Epithelial cell of proximal tubule (primary cell): ENCODE results near the gene SYF2. TPM values are rescaled to one million over a fixed set of nuclear protein-coding genes. Genes with fewer than 3 reads are reported as not detected.

Source experiments
- DNase-seq: peaks from one replicate; pipeline ENCODE4 v3.0.0-alpha.2; 2011; ENCODE audit warnings: low read depth
- H3K4me3 ChIP-seq: 2 replicates; pipeline ENCODE4 v1.5.1; 2011; ENCODE audit warnings: low read depth, mild to moderate bottlenecking, low read length
- CTCF ChIP-seq: conservative IDR thresholded peaks from 2 replicates; pipeline ENCODE4 v1.5.1; 2012; ENCODE audit warnings: low read depth, mild to moderate bottlenecking, low read length
- total RNA-seq: library from RNA; depleted of rRNA; stranded (reverse); fragments of >200 nt; gene quantifications from 2 replicates; pipeline ENCODE4 v1.2.3, GENCODE V29; 2015

The SYF2 gene
- total RNA-seq, 1 donor from 2014 or later, result 48.4 TPM

GRCh38 chr1:25257196-25257595 is 24.9 kb upstream of the SYF2 start:
- TF ChIP-seq CTCF, result no peak
- DNase-seq, result no peak
- H3K4me3 ChIP-seq, result no peak overlapping the region

- no peak overlapping the region for H3K4me3 ChIP-seq
- TF ChIP-seq CTCF, result no peak
- no peak for DNase-seq
Measured at GRCh38 chr1:25256578-25256965, 24.3 kb upstream of the SYF2 start.

- no peak for TF ChIP-seq CTCF
- no peak for DNase-seq
- no peak overlapping the region for H3K4me3 ChIP-seq
Measured at GRCh38 chr1:25255706-25256577, 23.6 kb upstream of the SYF2 start.

GRCh38 chr1:25253911-25254310 is 21.6 kb upstream of the SYF2 start:
- H3K4me3 ChIP-seq, result no peak overlapping the region
- TF ChIP-seq CTCF, result no peak
- DNase-seq, result no peak

GRCh38 chr1:25247829-25248754 is 15.8 kb upstream of the SYF2 start:
- peak overlapping the region; percentile 71 for H3K4me3 ChIP-seq
- TF ChIP-seq CTCF, result peak; percentile 9
- DNase-seq, result no peak

GRCh38 chr1:25247024-25247828 is 14.9 kb upstream of the SYF2 start, which contains the start of gene RSRP1:
Gene RSRP1, minus strand, starts transcription at chr1:25247454. Its CDS starts 491 bp downstream, at chr1:25246963.
- TF ChIP-seq CTCF, result no peak
- DNase-seq, result no peak
- H3K4me3 ChIP-seq, result peak within 1 kb of the TSS; percentile 71
